ENCODE results near the gene ZFP36L1.

Gene ZFP36L1

DNA sequence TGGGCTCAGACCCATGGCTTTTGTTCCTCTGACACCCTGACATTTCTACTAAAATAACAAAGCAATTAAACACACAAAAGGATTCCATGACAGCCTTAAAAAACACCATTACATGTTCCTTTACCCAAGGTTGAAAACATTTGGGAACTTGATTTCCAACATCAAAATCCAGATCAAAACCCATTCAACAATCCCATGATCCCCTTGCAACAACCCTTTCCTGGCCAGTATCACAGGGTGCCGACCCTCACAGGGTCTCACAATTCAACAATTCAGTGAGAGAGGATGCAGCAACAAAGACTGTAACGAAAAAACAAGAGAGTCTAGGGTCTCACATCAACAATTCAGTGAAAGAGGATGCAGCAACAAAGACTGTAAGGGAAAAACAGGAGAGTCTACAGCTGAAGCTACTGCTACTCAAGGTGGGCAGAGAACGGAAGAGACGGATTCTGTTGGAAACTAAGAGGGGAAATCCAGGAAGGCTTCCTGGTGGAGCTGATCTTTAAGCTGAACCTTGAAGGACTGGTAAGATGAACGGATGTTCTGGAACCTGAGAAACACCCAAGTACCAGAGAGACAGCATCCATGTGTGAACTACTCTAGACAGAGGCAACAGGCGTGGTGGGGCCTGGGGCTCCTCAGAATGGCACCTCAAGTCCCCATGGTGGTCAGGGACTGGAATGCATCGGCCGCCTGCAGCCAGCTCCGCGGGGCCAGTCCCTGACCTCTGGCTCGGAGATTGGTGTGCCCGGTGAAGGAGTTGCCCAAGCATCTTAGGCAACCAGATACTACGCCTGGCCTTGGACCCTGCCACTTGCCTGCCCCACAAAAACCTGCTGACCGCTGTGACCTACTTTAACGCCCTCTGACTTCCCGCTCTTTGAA is 22.7 kb upstream of the ZFP36L1 start:
- DNase-seq = no peak

DNA sequence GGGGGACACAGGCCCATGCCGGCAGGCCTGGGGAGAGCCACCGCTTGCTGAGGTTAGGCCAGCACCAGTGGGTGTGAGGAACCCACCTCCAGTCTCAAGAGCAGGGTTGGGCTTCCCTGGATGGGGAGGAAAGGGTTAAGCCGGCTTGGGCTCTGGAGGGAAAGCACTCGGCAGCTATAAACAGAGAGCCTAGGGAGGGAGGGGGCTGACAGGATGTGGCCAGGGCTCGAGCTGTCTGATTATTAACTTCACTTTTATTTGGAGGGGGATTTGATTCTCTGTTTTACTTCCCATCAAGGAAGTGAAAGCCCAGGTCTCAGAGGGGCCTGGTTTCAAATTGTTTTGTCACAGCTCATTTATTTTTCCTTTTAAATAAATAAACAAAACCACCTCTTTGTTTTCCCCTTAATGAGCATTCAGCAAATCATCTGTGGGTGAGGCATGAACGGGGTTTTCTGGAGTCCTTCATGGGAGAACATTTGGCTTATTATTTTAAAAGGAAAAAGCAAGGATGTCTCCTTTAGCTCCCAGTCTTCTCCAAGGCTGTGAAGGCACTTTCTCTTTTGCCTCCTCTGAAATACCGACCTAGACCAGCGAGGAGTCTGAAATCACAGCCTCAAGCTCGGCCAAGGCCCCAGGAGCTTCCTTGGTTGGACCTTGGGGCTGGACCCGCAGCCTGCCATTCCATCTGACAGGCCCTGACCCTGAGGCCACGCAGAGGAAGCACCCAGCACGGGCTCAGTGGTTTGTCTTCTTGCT is 21.9 kb upstream of the ZFP36L1 start:
- DNase-seq = peak; percentile 39 to 69 (median 60)

DNA sequence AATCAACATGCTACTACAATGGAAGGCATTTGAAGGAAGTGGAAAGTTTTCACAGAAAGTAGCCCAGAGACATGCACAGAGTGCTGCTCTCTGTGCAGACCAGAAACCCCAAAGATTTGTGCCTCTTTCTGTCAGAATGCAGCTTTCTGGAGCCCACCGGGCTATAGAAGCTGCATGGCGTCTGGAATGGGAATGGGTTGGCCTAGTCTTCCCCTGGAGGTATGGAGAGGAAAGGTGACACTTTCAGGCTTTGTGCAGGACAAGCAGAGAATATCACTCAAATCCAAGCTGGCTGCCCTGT is 21.3 kb upstream of the ZFP36L1 start:
- DNase-seq = peak in 1 of 4 experiments; percentile 21

DNA sequence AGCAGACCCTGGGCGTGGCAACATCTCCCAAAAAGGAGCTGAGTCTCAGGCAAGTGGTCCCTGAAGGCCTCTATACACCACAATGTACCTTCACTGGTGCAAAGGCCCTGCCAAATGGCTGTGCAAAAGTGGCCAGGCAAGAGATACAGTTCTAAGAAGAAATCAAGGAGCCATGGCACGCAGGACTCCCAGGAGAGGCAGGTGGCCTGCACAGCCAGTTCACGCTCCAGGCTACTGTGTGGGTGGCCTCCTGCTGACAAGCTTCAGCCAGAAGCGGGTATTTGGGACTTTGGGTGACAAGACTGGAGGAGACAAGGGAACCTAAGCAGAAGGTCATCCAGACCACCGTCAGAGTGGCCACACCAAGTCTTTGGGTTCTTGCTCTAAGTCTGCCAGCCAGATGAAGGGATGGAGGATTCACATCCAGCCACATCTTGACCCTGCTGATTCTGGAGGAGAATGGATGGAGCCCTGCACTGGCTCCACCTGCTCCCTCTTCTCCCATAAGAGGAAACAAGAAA is 20.5 kb upstream of the ZFP36L1 start:
- no peak for DNase-seq

DNA sequence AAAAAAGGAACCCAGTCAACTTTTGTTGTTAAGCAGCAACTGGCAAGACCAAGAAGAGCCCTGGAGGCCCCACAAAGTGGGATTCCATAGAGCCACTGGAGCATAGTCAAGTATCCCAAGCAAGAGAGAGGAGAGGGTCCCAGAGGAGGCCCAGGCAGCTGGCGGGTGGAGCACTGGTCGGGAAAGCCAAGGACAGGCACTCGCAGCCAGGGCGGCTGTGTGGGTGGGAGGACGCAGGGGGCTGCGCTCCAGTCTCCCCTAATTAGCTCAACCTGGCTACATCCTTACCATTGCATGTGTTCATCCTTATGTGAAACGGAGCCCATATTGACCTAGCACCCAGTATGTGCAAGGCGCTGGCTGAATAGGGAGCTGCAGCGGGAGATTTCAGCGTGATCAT is 18.3 kb upstream of the ZFP36L1 start:
- no peak for DNase-seq

DNA sequence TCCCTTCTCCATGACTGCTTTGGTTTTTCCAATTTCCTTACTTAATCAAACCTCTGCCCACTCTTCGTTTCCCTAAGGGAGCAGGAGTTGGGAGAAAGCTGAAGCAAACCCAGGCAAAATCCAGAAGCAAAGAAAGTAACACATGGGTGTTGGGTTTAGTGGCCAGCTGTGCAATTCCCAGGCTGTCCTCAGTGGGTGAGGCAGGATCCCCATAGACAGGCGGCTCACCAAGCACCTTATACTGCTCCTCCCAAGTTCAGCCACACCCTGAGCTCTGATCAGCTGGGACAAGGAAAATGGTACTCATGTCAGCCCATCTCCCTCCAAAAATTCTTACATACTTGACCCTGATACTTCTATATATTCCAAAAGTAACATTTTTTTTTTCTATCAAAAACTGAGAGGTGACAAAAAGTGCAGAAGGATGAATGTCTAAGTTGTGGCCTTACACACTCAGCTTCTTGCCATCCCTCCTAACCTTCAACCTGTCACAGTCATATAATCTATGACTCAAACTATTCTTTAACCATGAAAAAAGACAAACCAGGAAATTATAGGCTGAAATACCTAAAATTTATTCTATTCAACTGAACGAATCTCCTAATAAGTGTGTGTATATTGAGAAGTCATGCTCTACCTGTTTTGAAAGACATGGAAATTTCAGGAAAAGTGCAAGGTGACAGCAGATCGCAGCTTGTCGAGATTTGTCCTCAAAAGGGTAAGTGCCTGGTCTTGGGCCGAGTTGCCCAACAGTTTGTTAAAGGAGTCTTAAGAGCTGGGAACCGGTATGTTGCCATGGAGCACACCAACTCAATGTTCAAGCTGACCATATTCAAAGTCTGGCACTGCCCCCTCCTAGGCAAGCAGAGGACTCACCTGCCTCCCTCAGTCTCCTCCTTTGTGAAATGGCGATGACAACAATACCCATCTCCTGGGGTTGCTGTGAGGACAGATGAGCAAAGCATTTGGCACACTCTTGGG is 17.6 kb upstream of the ZFP36L1 start:
- DNase-seq = no peak

DNA sequence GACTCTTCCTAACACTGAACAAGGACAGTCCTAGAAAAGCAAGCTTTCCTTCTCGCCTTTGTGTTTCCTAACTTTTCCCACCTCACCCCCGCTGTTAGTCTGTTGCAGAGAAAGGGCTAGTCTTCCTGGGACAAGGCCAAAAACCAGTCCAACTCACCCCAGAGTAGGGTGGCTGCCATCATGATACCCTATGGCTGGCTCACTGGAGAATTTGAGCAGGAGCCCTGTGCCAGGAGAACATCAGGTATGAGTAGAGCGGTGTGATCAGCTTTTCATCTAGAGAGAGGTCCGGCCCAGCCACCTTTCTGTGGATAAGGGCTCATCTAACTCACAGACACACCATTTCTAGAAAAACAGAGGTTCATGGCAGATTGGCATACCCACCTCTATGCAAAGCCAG is 16.7 kb upstream of the ZFP36L1 start:
- DNase-seq = no peak

DNA sequence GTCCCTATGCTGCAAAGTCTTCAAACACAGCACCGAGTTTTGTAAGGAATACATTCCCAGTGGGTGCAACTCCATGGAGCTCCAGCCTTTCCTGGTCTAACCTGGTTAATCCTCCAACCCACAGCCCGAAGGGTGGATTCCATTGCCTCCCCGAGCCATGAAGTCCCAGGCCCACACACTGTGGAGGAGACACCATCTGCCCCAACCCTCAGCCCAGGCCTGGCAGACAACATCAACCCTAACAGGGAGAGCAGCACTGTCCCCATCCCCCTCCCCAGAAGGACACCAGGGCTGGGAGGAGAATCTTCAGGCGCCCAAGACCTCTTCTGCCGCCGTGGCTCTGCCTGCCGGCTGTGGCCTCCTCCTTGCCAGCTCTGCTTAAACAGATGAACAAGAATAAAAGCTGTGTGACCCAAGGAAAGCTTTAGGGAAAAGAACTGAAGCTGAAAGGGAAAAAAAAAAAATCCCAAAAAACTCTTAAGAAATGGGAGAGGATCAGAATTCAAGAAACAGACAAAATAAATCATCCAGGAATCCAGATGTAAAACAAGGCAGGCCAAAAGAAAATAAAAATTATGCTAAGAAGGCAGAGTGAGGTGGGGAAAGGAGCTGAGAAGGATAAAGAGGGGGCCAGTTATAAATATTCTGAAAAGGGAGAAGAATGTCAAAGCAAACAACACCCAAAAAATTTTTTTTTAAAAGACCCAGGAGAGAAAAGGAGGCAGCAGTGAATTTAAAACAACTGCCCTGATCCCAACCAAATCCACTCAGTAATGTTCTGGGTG is 16.0 kb upstream of the ZFP36L1 start:
- DNase-seq = no peak

DNA sequence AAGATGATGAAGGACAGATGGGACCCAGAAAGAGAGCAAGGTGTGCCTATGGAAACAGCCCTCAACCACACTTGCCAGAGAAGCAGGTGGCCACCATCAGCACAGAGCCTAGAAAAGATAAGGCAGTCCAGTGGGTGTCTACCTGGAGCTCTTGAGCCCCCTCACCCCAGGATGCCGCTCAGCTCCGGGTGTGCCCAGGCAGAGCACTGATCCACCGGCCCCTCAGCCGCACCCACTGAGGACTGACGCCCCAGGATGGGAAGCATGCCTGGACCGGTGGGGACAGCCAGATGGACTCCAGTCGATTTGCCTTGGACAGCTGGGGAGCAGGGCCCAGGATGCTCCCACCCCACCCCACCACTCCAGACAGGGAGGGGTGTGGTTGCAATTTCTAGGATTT is 15.1 kb upstream of the ZFP36L1 start:
- DNase-seq = no peak

DNA sequence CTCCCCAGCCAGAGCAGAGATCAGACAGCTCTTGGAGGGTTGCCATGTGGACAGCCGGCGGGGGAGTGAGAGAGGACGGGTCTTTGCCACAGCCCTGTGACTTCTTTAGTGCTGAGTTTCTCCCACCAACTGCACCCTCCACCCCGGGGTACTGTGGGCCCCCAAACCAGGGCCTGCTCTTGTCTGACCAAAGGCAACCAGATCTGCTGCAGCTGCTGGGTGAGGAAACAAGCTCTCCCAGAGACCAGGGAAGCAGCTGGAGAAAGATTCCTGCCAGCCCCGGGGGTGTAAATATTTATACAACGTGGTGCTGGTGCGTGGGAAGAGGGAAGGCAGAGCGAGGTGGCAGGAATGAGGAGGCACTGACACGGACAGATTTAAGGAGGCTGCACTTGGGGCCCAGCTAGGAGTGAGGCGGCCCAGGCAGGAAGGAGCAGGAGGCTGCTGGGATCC is 14.3 kb upstream of the ZFP36L1 start:
- DNase-seq = peak; percentile 82 to 92 (median 90)

DNA sequence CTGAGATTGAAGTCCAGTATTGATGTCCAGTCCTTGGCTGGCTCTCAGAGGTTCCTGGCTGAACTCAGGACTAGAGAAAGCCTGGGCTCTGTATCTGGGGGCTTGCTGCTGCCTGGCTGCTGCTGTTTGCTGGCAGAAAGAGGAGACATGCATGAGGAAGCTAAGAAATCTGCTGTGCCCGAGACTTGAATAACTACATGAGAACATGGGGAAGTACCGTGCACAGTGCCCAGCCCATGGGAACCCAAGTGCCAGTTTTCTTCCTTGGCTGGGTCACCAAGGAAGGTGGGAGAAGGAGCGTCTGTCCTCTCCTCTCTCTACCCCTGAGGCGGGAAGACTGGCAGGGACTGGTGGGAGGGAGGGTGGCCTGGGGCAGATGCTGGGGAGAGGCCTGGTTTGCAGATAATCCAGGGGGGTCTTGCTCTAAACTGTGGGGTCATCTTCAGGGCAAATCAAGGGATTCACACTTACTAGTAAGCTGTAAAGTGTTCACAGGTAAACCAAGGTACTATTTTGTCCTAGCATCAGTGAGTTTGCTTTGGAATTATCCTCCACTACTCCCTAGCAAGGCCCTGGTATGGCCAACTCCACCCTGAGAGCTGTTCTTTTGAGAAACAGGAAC is 13.8 kb upstream of the ZFP36L1 start:
- peak; percentile 74 to 88 (median 83) for DNase-seq

DNA sequence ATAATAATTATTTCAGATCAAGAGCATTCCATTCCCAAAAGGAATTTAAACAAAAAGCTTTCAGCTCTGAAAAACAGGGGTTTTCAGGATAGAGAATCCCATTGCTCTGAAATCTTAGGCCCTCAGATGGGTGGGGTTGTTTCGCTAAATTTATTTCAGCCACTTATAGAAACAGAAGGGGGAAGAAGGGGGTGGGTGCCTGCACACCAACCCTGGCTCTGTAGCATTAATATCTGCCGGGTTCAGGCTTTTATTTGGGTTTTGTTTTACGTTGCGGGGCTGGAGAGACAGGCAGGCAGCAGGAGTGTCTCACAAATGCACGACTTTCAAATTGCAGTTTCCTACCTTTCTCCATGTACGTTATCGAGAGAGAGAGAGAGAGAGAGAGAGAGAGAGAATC is 12.5 kb upstream of the ZFP36L1 start:
- no peak for DNase-seq

DNA sequence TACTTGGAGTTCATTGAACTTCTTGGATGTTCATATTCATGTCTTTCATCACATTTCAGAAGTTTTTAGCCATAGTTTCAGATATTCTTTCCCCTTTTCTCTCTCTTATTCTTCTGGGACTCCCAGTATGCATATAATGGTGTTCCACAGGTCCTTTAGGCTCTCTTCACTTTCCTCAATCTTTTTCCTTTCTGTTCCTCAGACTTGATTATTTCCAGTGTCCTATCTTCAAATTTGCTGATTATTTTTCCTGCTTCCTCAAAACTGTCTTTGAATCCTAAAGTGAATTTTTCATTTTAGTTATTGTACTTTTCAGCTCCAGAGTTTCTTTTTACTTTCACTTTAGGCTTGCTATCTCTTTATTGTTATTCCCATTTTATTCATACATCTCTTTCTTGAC is 8.8 kb upstream of the ZFP36L1 start:
- DNase-seq = no peak

DNA sequence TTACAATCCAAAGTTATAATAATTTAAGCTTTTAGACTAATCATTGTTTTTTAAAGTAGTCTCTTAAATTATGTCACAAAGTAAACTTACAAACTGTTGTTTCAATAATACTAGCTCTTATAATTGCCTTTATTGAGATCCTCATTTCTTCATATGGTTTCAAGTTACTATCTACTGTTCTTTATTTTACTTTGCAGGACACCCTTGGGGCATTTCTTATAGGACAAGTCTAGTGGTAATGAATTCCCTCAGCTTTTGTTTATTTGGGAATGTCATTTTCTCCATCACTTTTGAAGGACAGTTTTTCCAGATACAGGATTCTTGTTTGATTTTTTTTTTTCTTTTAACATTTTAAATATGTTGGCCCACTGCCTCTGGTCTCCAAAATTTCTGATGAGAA is 8.1 kb upstream of the ZFP36L1 start:
- no peak for DNase-seq

DNA sequence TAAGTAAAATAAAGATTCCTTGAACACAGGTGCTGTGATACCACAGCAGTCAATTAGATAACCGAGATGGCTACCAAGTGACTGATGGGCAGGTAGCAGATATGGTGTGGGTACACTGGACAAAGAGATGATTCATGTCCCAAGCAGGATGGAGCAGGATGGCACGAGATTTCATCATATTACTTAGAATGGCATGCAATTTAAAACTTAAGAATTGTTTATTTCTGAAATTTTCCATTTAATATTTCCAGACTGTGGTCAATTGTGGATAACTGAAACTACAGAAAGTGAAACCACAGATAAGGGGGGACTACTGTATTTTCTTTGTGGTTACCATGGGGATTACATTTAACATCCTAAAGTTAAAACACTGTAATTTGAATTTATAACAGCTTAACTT is 7.5 kb upstream of the ZFP36L1 start:
- DNase-seq = no peak

DNA sequence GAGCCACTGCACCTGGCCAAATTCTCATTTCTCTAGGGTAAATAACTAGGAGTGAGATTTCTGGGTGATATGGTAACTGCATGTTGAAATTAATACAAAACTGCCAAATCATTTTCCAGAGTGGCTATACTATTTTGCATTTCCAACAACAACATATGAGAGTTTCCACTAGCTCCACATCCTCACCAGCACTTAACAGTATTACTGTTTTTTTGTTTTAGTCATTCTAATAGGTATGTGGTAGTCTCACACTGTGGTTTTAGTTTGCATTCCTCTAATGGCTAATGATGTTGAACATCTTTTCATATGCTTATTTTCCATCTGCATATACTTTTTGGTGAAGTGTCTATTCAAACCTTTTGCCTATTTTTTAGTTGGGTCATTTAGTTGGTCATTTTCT is 5.8 kb upstream of the ZFP36L1 start:
- no peak for DNase-seq

DNA sequence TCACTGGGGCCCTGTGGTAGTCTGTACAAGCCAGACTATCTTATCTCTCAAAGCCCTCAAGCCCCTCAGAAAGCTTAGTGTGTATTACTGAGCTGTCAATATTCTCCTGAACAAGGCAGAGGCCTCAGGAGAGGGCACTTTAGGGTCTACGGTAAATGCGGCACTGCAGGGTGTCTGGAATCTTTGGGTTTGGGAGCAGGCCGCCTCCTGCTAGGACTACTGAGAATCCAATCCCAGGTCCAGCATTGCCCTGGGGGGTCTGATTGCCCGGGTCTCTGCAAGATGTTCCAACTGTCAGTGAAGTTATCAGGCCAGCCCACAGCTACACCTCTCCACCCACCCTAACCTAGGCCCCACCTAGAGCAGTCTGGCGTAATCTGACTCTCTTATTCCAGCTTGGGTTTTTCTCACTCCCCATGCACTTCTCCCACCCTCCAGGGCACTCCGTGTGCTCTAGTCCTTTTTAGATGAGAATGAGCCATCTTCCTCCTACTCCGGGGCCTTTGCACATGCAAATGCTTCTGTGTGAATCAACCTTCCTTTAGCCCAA is 4.3 kb upstream of the ZFP36L1 start:
- DNase-seq = peak in 3 of 4 experiments; percentile 0 to 24 (median 1)

DNA sequence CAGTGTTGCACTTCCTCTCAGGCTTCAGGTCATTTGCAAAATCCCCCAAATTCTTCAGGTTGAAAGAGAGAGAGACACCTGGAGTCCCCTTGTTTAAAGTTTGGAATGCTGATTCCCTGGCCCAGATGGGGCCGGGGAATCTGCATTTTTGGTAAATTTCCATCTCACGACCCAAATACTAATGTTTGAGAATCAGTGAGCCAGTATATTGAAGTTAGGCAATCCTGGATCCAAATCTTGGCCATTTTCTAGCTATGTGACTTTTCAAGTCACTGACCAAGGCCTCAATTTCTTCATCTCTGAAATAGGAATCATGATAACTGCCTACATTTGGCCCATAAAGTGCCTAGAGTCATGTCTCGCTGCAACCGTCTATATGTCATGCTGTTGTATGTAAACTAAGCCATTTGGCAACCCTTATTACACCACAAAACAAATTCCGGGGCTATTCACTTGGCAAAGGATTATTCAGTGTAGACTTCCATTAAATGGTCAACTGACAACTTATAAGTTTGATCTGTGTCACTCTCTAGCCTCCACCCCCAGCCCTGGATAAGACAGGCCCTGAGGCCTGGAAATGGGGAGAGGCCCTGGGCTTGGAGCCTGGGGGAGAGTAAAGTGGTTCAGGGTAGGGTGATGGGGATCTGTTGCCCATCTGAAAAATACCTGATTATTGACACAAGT is 3.7 kb upstream of the ZFP36L1 start:
- peak in 3 of 4 experiments; percentile 1 to 28 (median 2) for DNase-seq

DNA sequence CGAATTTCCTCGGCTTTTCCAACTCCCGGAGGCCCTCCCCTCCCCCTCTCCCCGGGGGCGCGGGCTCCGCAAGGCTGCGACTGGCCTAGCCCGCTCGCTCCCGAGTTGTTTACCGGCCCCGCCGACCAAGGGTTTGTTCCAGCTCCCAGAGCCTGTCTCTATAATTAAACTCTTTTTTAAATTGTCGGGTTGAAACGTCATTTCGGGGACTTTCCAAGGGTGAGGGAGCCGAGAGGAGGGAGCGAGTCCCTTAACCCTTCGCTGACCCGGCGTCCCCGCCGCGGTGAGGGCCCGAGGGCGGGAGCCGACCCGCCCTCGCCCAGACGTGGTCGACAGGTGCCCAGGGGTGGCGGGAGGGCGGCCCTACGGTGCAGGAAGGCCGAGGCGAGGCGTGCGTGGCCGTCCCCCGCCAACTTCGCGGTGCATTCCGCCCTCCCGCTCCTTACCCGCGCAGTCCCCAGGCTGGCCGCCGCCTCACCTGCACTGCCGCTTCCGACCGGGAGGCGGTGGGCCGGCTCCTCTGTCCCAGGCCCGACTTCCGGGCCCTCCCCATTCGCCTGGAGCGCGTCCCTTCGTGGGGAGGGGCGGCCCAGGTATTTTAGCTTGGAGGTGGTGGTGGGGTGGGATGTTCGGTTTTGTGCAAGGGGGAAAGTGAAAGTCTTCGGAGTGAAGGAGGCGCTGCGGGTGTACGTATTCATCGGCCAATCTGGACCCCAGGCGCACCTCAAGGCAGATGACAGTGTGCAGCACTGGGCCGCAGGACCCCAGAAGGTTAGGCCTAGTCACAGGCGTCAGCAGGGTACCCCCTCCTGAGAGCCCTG is 2.9 kb upstream of the ZFP36L1 start:
- DNase-seq = peak; percentile 77 to 88 (median 86)

All from suppressor macrophage (primary cell).